ENCODE data around the gene TMEM183A. TPM values are rescaled to one million over a fixed set of nuclear protein-coding genes. Genes with fewer than 3 reads are reported as not detected.

Gene TMEM183A
- total RNA-seq, 1 experiment from 2014 or later, result 64.7 TPM

DNA sequence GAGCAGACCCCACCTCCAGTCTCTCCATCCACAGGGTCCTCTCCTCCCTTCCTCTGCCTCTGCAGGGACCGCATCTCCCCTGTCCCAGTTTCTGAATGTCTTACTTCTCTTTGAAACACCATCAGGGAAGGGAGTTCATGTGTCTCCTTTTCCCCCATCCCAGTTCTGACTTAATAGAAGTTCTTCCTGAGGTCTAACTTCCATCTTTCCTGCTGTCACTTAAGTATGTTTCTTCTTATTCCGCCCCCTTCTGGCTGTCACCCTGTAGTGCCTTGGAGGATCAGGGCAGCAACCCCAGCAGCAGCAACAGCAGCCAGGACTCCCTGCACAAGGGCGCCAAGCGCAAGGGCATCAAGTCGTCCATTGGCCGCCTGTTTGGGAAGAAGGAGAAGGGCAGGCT lies 49.3 kb downstream of the TMEM183A start (continued):
- TF ChIP-seq RAD21 (IDR thresholded peaks at IDR 0.05; ENCODE audit: low read depth), result no peak
- TF ChIP-seq POLR2A (IDR thresholded peaks at IDR 0.05; ENCODE audit: borderline replicate concordance, extremely low read depth, insufficient read depth, insufficient read length), result no peak
- TF ChIP-seq EZH2phosphoT487 (IDR thresholded peaks at IDR 0.05; ENCODE audit: borderline replicate concordance), result no peak
- no peak for TF ChIP-seq CEBPB (IDR thresholded peaks at IDR 0.05; ENCODE audit: low read depth)
- TF ChIP-seq SRF (IDR thresholded peaks at IDR 0.05; ENCODE audit: low read depth), result no peak

- no peak overlapping the region for H3K4me2 ChIP-seq (ENCODE audit: low read length)
- no peaks in the 10 kb centered on the region for H3K79me2 ChIP-seq (ENCODE audit: insufficient read depth, low read length)
- no peaks in the 10 kb centered on the region for H3K9me2 ChIP-seq (ENCODE audit: insufficient read depth)
- CTCF ChIA-PET, result interaction anchor here (1.3 kb wide), 1 partner anchor 19 kb away, joined by 3 read pairs; no protein-coding TSS in a partner anchor
- peaks cover 0 to 5% of the 10 kb centered on the region in 2 experiments; a peak in 2 of 4 replicates for H3K36me3 ChIP-seq (ENCODE audit: control insufficient read depth in 1 of 2, insufficient read depth in 2 of 2, low read length in 2 of 2)
- no peak overlapping the region for H2AFZ ChIP-seq (ENCODE audit: low read depth, low read length, poor library complexity, severe bottlenecking)
- no peaks in the 10 kb centered on the region for H4K20me1 ChIP-seq (ENCODE audit: insufficient read depth)
- H3K4me3 ChIP-seq (replicated peaks in 1 of 2; ENCODE audit: low read depth in 1 of 2, low read length in 2 of 2), result no peak overlapping the region
- no peaks in the 10 kb centered on the region for H3K27me3 ChIP-seq (ENCODE audit: insufficient read depth, low read length)
- DNase-seq (ENCODE audit: low read depth, low spot score) (no peak), ATAC-seq (no peak)
- RAD21 ChIA-PET (ENCODE audit: low non-redundant PET in 1 of 2, low total read pairs in 2 of 2, uncharacterized antibody in 2 of 2, unreplicated experiment in 2 of 2), result no interaction called here
- no peak overlapping the region for H3K9ac ChIP-seq (ENCODE audit: low read length)
- no TSS peak for BruUV-seq (replicated peaks)
- H3K4me1 ChIP-seq (ENCODE audit: control insufficient read depth in 1 of 2, insufficient read depth in 2 of 2, low read length in 2 of 2), result no peaks in the 10 kb centered on the region
- intact Hi-C loops (cut with micrococcal nuclease), result no loop called here
- no peak for TF ChIP-seq ZFX (IDR thresholded peaks at IDR 0.05)
- no peak for TF ChIP-seq EZH2phosphoT487 (IDR thresholded peaks at IDR 0.05; ENCODE audit: borderline replicate concordance)
- no peak for TF ChIP-seq RAD21 (IDR thresholded peaks at IDR 0.05; ENCODE audit: low read depth)
- no peak for TF ChIP-seq SRF (IDR thresholded peaks at IDR 0.05; ENCODE audit: low read depth)
- no peak for TF ChIP-seq ZNF274 (IDR thresholded peaks at IDR 0.05; ENCODE audit: low read depth, low read length)
- no peak for TF ChIP-seq EZH2 (IDR thresholded peaks at IDR 0.05)
- no peak for TF ChIP-seq ELF1 (IDR thresholded peaks at IDR 0.05; ENCODE audit: borderline replicate concordance, low read depth)
- no peak overlapping the region for H3K27ac ChIP-seq (ENCODE audit: low read depth, low read length)
- POLR2A ChIA-PET, result interaction anchor here (0.6 kb wide), 1 partner anchor 15 kb away, joined by 6 read pairs; no protein-coding TSS in a partner anchor
- H3K9me3 ChIP-seq (ENCODE audit: control insufficient read depth in 1 of 2, insufficient read depth in 1 of 2, low read depth in 1 of 2, low read length in 2 of 2), result no peaks in the 10 kb centered on the region
Measured at GRCh38 chr1:203057911-203058675, 50.9 kb downstream of the TMEM183A start.

DNA sequence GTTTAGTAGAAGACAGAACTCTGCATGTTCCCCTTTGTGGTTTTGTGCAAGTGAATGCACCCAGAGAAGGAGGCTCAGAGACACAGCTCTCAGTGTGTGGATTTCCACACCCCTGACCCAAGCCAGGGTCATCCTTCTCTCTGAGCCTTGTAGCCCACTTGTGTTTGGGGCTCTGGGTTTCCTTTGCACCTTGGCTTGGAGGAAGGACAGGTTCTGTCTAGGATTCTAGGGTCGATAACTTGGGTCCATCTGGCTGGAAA lies 51.4 kb downstream of the TMEM183A start:
- BruUV-seq (replicated peaks), result no TSS peak
- H3K79me2 ChIP-seq (ENCODE audit: insufficient read depth, low read length), result no peaks in the 10 kb centered on the region
- no peaks in the 10 kb centered on the region for H3K27me3 ChIP-seq (ENCODE audit: insufficient read depth, low read length)
- no peak overlapping the region for H3K27ac ChIP-seq (ENCODE audit: low read depth, low read length)
- DNase-seq (ENCODE audit: low read depth, low spot score) (no peak), ATAC-seq (no peak)
- no peak overlapping the region for H3K4me2 ChIP-seq (ENCODE audit: low read length)
- H3K36me3 ChIP-seq (ENCODE audit: control insufficient read depth in 1 of 2, insufficient read depth in 2 of 2, low read length in 2 of 2), result peaks cover 0 to 5% of the 10 kb centered on the region in 2 experiments; a peak in 2 of 4 replicates
- H3K4me1 ChIP-seq (ENCODE audit: control insufficient read depth in 1 of 2, insufficient read depth in 2 of 2, low read length in 2 of 2), result no peaks in the 10 kb centered on the region
- no peaks in the 10 kb centered on the region for H4K20me1 ChIP-seq (ENCODE audit: insufficient read depth)
- CTCF ChIA-PET, result no interaction called here
- H3K4me3 ChIP-seq (replicated peaks in 1 of 2; ENCODE audit: low read depth in 1 of 2, low read length in 2 of 2), result no peak overlapping the region
- intact Hi-C loops (cut with micrococcal nuclease), result no loop called here
- no peak overlapping the region for H2AFZ ChIP-seq (ENCODE audit: low read depth, low read length, poor library complexity, severe bottlenecking)
- POLR2A ChIA-PET, result no interaction called here
- H3K9me3 ChIP-seq (ENCODE audit: control insufficient read depth in 1 of 2, insufficient read depth in 1 of 2, low read depth in 1 of 2, low read length in 2 of 2), result no peaks in the 10 kb centered on the region
- no peaks in the 10 kb centered on the region for H3K9me2 ChIP-seq (ENCODE audit: insufficient read depth)
- no peak overlapping the region for H3K9ac ChIP-seq (ENCODE audit: low read length)
- RAD21 ChIA-PET (ENCODE audit: low non-redundant PET in 1 of 2, low total read pairs in 2 of 2, uncharacterized antibody in 2 of 2, unreplicated experiment in 2 of 2), result no interaction called here
- no peak for TF ChIP-seq CEBPB (IDR thresholded peaks at IDR 0.05; ENCODE audit: low read depth)
- no peak for TF ChIP-seq CTCF (IDR thresholded peaks at IDR 0.05 in 2 of 3, conservative IDR thresholded peaks at IDR 0.05 in 1 of 3; ENCODE audit: borderline replicate concordance in 1 of 3, insufficient read depth in 1 of 3, low read depth in 2 of 3, low read length in 2 of 3)
- TF ChIP-seq, protein P1, sequence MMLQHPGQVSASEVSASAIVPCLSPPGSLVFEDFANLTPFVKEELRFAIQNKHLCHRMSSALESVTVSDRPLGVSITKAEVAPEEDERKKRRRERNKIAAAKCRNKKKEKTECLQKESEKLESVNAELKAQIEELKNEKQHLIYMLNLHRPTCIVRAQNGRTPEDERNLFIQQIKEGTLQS (IDR thresholded peaks at IDR 0.05), result no peak
- no peak for TF ChIP-seq EZH2phosphoT487 (IDR thresholded peaks at IDR 0.05; ENCODE audit: borderline replicate concordance)
- no peak for TF ChIP-seq EGR1 (IDR thresholded peaks at IDR 0.05; ENCODE audit: low read depth)
- no peak for TF ChIP-seq SP1 (IDR thresholded peaks at IDR 0.05; ENCODE audit: low read depth)
- TF ChIP-seq YY1 (IDR thresholded peaks at IDR 0.05; ENCODE audit: extremely low read depth, insufficient replicate concordance, low read depth, low read length), result no peak
- no peak for TF ChIP-seq EZH2 (IDR thresholded peaks at IDR 0.05)
